GM12878 (cell line): ENCODE results near the gene MACROD2.

Source experiments
- ATF2 ChIP-seq: IDR thresholded peaks from 2 replicates; pipeline ENCODE4 v1.6.1; 2012; ENCODE audit warnings: low read length, inconsistent platforms
- ESRRA ChIP-seq: IDR thresholded peaks from 2 replicates; pipeline ENCODE4 v1.6.1; 2012; ENCODE audit warnings: mild to moderate bottlenecking, low read length, improper control_type of control experiment
- JUND ChIP-seq: IDR thresholded peaks from 2 replicates; pipeline ENCODE4 v1.6.1; 2012; ENCODE audit warnings: low read depth, mild to moderate bottlenecking, low read length, improper control_type of control experiment, moderate library complexity
- MTA3 ChIP-seq: IDR thresholded peaks from 2 replicates; pipeline ENCODE4 v1.6.1; 2012; ENCODE audit warnings: low read length, inconsistent platforms, borderline replicate concordance
- POLR2A ChIP-seq: IDR thresholded peaks from 2 replicates; pipeline ENCODE4 v1.6.1; 2011; ENCODE audit warnings: low read depth, mild to moderate bottlenecking, low read length
- POLR2AphosphoS2 ChIP-seq: IDR thresholded peaks from 2 replicates; pipeline ENCODE4 v1.6.1; 2011; ENCODE audit warnings: low read depth, mild to moderate bottlenecking, low read length, improper control_type of control experiment, moderate library complexity
- RCOR1 ChIP-seq: conservative IDR thresholded peaks from 2 replicates; pipeline ENCODE4 v1.6.1; 2012; ENCODE audit warnings: low read depth, low read length, improper control_type of control experiment
- TF ChIP-seq, protein P1 (sequence below): IDR thresholded peaks from 2 replicates; pipeline ENCODE4 v1.6.1; 2011; ENCODE audit warnings: borderline replicate concordance, low read depth, mild to moderate bottlenecking, moderate library complexity, mixed read lengths, low read length; ENCODE audit not compliant: insufficient read depth; ENCODE audit errors: extremely low read length
- TF ChIP-seq, protein P2 (sequence below): IDR thresholded peaks from 2 replicates; pipeline ENCODE4 v1.6.1; 2012; ENCODE audit warnings: mild to moderate bottlenecking, low read depth, low read length

GRCh38 chr20:15374682-15375081 is 1379.4 kb downstream of the MACROD2 start:
- TF ChIP-seq, protein P1, sequence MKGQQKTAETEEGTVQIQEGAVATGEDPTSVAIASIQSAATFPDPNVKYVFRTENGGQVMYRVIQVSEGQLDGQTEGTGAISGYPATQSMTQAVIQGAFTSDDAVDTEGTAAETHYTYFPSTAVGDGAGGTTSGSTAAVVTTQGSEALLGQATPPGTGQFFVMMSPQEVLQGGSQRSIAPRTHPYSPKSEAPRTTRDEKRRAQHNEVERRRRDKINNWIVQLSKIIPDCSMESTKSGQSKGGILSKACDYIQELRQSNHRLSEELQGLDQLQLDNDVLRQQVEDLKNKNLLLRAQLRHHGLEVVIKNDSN, result no peak
- TF ChIP-seq POLR2A (no peak), POLR2AphosphoS2 (no peak), RCOR1 (no peak), ATF2 (no peak), MTA3 (no peak), JUND (no peak), ESRRA (no peak)
- TF ChIP-seq, protein P2, sequence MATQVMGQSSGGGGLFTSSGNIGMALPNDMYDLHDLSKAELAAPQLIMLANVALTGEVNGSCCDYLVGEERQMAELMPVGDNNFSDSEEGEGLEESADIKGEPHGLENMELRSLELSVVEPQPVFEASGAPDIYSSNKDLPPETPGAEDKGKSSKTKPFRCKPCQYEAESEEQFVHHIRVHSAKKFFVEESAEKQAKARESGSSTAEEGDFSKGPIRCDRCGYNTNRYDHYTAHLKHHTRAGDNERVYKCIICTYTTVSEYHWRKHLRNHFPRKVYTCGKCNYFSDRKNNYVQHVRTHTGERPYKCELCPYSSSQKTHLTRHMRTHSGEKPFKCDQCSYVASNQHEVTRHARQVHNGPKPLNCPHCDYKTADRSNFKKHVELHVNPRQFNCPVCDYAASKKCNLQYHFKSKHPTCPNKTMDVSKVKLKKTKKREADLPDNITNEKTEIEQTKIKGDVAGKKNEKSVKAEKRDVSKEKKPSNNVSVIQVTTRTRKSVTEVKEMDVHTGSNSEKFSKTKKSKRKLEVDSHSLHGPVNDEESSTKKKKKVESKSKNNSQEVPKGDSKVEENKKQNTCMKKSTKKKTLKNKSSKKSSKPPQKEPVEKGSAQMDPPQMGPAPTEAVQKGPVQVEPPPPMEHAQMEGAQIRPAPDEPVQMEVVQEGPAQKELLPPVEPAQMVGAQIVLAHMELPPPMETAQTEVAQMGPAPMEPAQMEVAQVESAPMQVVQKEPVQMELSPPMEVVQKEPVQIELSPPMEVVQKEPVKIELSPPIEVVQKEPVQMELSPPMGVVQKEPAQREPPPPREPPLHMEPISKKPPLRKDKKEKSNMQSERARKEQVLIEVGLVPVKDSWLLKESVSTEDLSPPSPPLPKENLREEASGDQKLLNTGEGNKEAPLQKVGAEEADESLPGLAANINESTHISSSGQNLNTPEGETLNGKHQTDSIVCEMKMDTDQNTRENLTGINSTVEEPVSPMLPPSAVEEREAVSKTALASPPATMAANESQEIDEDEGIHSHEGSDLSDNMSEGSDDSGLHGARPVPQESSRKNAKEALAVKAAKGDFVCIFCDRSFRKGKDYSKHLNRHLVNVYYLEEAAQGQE, result no peak
